ENCODE data around the gene ZNF185.

GRCh38 chrX:152913346-152913745 is 15.5 kb downstream of the ZNF185 start:
- peak in 2 of 3 experiments; percentile 1 to 16; a peak in 2 of 4 replicates for TF ChIP-seq CTCF (IDR thresholded peaks at IDR 0.05; ENCODE audit: control extremely low read depth in 1 of 3, insufficient read depth in 1 of 3, low read depth in 1 of 3, low read length in 3 of 3)
- no peak for TF ChIP-seq NRF1 (IDR thresholded peaks at IDR 0.05; ENCODE audit: low read depth, low read length)
- no peak for TF ChIP-seq CREB1 (IDR thresholded peaks at IDR 0.05)
- TF ChIP-seq ASH2L (IDR thresholded peaks at IDR 0.05; ENCODE audit: low read length) = no peak
- TF ChIP-seq ZNF274 (IDR thresholded peaks at IDR 0.05; ENCODE audit: borderline replicate concordance, extremely low read depth, low read length) = no peak
- TF ChIP-seq BRCA1 (IDR thresholded peaks at IDR 0.05; ENCODE audit: low read depth, low read length) = no peak
- TF ChIP-seq EP300 (IDR thresholded peaks at IDR 0.05; ENCODE audit: borderline replicate concordance in 1 of 2, low read depth in 2 of 2, low read length in 2 of 2) = no peak
- no peak for TF ChIP-seq POLR2A (IDR thresholded peaks at IDR 0.05; ENCODE audit: control extremely low read depth in 1 of 2, low read depth in 2 of 2, low read length in 2 of 2)
- no peak for TF ChIP-seq TAF1 (IDR thresholded peaks at IDR 0.05; ENCODE audit: low read depth, low read length)
- no peak for TF ChIP-seq KDM1A (IDR thresholded peaks at IDR 0.05; ENCODE audit: borderline replicate concordance, low read length)
- TF ChIP-seq MAX (IDR thresholded peaks at IDR 0.05) = no peak
- no peak for TF ChIP-seq JUND (IDR thresholded peaks at IDR 0.05; ENCODE audit: low read length)
- no peak for TF ChIP-seq MAFK (IDR thresholded peaks at IDR 0.05; ENCODE audit: low read depth, low read length)
- TF ChIP-seq YY1 (IDR thresholded peaks at IDR 0.05; ENCODE audit: low read depth, low read length) = no peak

Data from H1 (cell line).